Measurements from ENCODE around the gene KRTAP10-10. TPM values are rescaled to one million over a fixed set of nuclear protein-coding genes. Genes with fewer than 3 reads are reported as not detected.

Gene KRTAP10-10
- total and polyA plus RNA-seq, 9 of the 15 experiments (the other 6 are each of a cell fraction or from before 2014, with no cell fraction given) = not detected

DNA sequence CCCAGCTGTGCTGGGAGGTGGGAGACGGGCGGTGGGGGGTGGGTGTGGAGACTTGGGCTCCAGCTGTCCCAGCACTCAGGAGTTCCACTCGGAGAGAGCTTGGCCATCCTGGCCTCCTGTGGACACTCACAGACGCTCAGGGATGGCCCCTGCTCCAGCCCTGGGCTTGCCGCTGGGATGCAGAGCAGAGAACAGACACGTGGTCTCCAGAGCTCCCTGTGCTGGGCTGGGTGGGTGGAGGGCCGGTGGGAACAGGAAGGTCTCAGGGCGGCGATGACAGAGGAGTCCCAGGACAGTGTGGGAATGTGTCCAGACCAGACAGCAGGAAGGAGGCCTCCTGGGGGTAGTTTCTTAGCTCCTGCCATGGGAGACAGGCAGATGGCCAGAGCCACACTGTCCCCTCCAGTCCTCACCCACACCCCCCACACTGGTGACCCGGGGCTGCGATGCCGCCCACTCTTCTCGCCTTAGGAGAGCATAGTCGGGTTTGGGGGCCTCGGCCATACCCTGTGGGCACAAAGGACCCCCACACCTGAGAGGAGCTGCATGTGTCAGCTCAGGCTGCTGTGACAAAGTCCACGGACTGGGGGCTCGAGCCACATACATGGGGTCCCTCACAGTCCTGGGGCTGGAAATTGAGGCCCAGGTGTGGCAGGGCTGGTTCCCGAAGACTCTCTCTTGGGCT is 8.3 kb upstream of the KRTAP10-10 start:
- H3K4me2 ChIP-seq (ENCODE audit: insufficient read depth, low read length) = no peak overlapping the region
- no peaks in the 10 kb centered on the region for H3K79me2 ChIP-seq (ENCODE audit: control insufficient read depth, insufficient read depth, low read length)
- no peak overlapping the region for H3K9ac ChIP-seq (ENCODE audit: insufficient read depth in 1 of 2, low read depth in 2 of 2, low read length in 2 of 2)
- ATAC-seq (no peak), FAIRE-seq (no peak), DNase-seq (ENCODE audit: extremely low read depth in 1 of 4, low spot score in 3 of 4) (no peak)
- H3K9me3 ChIP-seq (replicated peaks; ENCODE audit: control insufficient read depth, insufficient read depth, low read depth, low read length) = peaks cover 5% of the 10 kb centered on the region; the same call in 1 of the 2 replicates
- no peaks in the 10 kb centered on the region for H4K20me1 ChIP-seq (replicated peaks; ENCODE audit: control insufficient read depth, insufficient read depth, low read length)
- in situ Hi-C loops (cut with MboI) (no loop called here), intact Hi-C loops (cut with micrococcal nuclease) (no loop called here)
- BruUV-seq (replicated peaks) = no TSS peak
- H3K27ac ChIP-seq (ENCODE audit: extremely low read depth, low read depth, low read length) = no peak overlapping the region
- H3K27me3 ChIP-seq (ENCODE audit: control insufficient read depth in 2 of 2, insufficient read depth in 2 of 2, low read length in 2 of 2) = peaks cover 0 to 6% of the 10 kb centered on the region in 2 experiments; a peak in 1 of 5 replicates
- TF ChIP-seq EP400 (IDR thresholded peaks at IDR 0.05) (no peak), ZNF583 (CRISPR knock-in tag; IDR thresholded peaks at IDR 0.05) (no peak), KDM5B (IDR thresholded peaks at IDR 0.05; ENCODE audit: insufficient replicate concordance, low read depth, low read length) (no peak)
- TF ChIP-seq, protein P1, sequence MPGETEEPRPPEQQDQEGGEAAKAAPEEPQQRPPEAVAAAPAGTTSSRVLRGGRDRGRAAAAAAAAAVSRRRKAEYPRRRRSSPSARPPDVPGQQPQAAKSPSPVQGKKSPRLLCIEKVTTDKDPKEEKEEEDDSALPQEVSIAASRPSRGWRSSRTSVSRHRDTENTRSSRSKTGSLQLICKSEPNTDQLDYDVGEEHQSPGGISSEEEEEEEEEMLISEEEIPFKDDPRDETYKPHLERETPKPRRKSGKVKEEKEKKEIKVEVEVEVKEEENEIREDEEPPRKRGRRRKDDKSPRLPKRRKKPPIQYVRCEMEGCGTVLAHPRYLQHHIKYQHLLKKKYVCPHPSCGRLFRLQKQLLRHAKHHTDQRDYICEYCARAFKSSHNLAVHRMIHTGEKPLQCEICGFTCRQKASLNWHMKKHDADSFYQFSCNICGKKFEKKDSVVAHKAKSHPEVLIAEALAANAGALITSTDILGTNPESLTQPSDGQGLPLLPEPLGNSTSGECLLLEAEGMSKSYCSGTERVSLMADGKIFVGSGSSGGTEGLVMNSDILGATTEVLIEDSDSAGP (CRISPR knock-in tag; IDR thresholded peaks at IDR 0.05) = no peak
- TF ChIP-seq, protein P2, sequence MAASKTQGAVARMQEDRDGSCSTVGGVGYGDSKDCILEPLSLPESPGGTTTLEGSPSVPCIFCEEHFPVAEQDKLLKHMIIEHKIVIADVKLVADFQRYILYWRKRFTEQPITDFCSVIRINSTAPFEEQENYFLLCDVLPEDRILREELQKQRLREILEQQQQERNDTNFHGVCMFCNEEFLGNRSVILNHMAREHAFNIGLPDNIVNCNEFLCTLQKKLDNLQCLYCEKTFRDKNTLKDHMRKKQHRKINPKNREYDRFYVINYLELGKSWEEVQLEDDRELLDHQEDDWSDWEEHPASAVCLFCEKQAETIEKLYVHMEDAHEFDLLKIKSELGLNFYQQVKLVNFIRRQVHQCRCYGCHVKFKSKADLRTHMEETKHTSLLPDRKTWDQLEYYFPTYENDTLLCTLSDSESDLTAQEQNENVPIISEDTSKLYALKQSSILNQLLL (CRISPR knock-in tag; IDR thresholded peaks at IDR 0.05; ENCODE audit: borderline replicate concordance) = no peak
- TF ChIP-seq, protein P3, sequence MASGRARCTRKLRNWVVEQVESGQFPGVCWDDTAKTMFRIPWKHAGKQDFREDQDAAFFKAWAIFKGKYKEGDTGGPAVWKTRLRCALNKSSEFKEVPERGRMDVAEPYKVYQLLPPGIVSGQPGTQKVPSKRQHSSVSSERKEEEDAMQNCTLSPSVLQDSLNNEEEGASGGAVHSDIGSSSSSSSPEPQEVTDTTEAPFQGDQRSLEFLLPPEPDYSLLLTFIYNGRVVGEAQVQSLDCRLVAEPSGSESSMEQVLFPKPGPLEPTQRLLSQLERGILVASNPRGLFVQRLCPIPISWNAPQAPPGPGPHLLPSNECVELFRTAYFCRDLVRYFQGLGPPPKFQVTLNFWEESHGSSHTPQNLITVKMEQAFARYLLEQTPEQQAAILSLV (tag; IDR thresholded peaks at IDR 0.05) = no peak
- TF ChIP-seq, protein P4, sequence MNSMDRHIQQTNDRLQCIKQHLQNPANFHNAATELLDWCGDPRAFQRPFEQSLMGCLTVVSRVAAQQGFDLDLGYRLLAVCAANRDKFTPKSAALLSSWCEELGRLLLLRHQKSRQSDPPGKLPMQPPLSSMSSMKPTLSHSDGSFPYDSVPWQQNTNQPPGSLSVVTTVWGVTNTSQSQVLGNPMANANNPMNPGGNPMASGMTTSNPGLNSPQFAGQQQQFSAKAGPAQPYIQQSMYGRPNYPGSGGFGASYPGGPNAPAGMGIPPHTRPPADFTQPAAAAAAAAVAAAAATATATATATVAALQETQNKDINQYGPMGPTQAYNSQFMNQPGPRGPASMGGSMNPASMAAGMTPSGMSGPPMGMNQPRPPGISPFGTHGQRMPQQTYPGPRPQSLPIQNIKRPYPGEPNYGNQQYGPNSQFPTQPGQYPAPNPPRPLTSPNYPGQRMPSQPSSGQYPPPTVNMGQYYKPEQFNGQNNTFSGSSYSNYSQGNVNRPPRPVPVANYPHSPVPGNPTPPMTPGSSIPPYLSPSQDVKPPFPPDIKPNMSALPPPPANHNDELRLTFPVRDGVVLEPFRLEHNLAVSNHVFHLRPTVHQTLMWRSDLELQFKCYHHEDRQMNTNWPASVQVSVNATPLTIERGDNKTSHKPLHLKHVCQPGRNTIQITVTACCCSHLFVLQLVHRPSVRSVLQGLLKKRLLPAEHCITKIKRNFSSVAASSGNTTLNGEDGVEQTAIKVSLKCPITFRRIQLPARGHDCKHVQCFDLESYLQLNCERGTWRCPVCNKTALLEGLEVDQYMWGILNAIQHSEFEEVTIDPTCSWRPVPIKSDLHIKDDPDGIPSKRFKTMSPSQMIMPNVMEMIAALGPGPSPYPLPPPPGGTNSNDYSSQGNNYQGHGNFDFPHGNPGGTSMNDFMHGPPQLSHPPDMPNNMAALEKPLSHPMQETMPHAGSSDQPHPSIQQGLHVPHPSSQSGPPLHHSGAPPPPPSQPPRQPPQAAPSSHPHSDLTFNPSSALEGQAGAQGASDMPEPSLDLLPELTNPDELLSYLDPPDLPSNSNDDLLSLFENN (IDR thresholded peaks at IDR 0.05; ENCODE audit: low read depth in 2 of 2, low read length in 2 of 2) = no peak
- no peak overlapping the region for H2AFZ ChIP-seq (ENCODE audit: low read depth, low read length)
- ChIA-PET POLR2A (interaction anchor here (0.6 to 0.7 kb wide), 2 partner anchors 401 to 543 kb away, joined by 3 to 4 read pairs; no protein-coding TSS in a partner anchor), CTCF (ENCODE audit: low intra/inter-chr PET ratio) (no interaction called here)
- H3K9me1 ChIP-seq (ENCODE audit: control insufficient read depth, insufficient read depth, low read length) = no peaks in the 10 kb centered on the region
- no peaks in the 10 kb centered on the region for H3K36me3 ChIP-seq (ENCODE audit: control insufficient read depth, insufficient read depth, low read length)
- 0% methylated on average over 18 of the region's 18 CpGs for WGBS (ENCODE audit: insufficient coverage, low coverage, missing lambda C conversion rate)
- H3K4me3 ChIP-seq = no peak overlapping the region
- H3K4me1 ChIP-seq (replicated peaks in 1 of 2; ENCODE audit: control insufficient read depth in 2 of 2, insufficient read depth in 2 of 2, low read length in 2 of 2) = no peaks in the 10 kb centered on the region

Data from K562 (cell line).